KG1 (cell line): Measurements from ENCODE around the gene LIG4.

Experiments
- DNase-seq: peaks from one replicate; lab custom pipeline; 2025; lab: John Stamatoyannopoulos, UW

The LIG4 gene

DNA sequence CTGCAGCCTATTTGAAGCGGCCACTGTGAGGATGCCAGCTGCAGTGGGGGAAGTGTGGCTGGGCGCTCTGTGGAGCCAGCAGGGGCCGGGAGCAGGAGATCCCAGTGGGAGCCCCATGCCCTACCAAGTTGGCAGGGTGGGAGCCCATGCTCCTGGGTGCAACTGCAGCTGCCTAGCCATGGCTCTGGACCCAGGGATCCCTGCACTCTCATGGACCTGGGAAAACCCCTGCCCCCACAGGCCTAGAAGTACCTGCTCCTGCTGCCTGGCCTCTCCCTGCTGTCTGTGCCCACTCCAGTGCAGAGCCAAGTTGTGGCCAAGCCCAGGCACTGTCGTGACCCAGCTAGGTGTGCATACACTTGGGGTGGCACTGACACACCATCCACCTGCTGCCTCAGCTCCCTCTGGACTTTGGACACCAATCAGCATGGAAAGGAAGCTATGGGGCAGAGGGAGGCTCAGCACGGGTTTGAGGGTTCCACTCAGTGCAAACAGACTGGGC lies 20.9 kb downstream of the LIG4 start:
- no peak for DNase-seq

GRCh38 chr13:108193806-108194205 lies 21.5 kb downstream of the LIG4 start:
- DNase-seq, result no peak

DNA sequence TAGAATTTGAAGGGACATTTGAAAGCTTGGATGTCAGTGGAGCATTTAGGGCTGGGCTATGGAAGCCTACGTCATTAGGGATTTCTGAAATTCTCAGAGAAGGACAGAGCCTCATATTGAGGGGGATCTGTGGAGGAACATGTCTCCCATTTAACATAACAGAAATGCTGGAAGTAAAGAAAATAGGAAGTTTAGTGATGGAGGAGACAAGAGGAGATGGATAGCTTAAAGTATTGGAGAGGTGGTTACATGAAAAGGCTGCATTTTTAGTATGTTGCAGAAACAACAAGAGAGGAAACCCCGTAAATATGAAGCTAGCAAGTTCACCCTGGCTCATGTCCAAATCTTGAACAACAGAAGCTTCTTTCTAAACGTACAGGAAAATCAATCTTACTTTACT lies 24.4 kb downstream of the LIG4 start:
- DNase-seq, result no peak

DNA sequence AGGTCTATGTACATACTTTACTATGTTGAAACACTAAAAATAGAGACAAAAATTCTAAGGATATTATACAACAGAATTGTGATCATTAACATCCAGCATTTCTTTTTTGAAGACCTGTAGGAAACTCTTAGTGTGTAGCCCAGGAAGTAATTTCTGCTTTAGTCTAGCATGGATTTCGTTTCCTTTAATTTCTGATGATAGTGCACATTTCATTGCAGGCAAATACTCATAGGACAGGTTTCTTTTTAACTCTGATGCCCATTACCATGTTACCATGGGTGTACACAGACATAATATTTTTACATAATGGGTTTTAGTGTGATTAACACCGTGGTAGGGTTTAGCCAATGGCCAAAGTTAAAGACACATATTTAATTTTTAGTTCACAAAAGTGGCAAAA lies 27.1 kb downstream of the LIG4 start:
- DNase-seq, result no peak

GRCh38 chr13:108185223-108185622 lies 30.1 kb downstream of the LIG4 start:
- no peak for DNase-seq

DNA sequence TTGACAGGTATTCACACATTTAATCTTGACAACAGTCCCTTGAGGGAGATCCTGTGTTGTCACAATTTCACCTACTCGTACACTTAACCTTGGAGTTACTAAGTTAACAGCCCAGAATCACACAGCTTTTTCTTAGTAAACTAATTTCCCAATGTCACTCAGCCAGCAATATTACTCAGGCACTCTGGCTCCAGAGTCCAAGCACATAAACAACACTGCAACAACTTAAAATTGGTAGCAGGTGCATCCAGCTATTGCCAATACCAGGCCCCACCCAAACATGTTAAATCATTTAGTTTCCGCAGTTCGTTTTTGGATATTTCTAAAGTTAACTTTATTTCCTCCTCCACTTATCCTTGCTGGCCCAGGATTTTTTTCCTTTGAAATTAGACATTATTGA lies 32.7 kb downstream of the LIG4 start:
- no peak for DNase-seq

DNA sequence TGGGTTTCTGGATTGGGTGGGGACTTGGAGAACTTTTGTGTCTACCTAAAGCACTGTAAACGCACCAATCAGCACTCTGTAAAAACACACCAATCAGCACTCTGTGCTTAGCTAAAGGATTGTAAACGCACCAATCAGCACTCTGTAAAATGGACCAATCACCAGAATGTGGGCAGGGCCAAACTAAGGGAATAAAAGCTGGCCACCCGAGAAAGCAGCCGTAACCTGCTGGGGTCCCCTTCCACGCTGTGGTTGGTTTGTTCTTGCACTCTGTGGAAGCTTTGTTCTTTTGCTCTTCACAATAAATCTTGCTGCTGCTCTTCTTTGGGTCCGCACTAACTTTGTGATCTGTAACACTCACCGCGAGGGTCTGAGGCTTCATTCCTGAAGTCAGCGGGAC lies 37.3 kb downstream of the LIG4 start:
- DNase-seq, result no peak

- DNase-seq, result no peak
Observed at GRCh38 chr13:108176685-108177274, 38.6 kb downstream of the LIG4 start.

- DNase-seq, result no peak
Observed at GRCh38 chr13:108168929-108169328, 46.4 kb downstream of the LIG4 start.

DNA sequence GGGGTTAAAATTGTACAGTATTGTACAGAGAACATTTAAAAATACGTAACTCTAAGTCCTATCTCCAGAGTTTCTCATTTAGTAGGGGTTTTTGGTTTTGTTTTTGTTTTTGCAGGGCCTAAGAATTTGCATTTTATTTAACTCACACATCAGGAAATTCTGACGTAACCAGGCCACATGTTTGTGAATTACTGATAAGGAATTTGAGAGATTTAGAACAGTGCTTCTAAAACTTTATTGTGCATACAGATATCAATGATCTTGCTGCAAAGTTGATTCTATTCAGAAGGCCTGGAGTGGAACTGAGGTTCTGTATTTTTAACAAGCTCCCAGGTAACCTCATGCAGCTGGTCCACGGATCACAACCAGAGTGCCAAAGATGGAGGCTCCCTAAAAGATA lies 49.3 kb downstream of the LIG4 start:
- DNase-seq, result no peak

DNA sequence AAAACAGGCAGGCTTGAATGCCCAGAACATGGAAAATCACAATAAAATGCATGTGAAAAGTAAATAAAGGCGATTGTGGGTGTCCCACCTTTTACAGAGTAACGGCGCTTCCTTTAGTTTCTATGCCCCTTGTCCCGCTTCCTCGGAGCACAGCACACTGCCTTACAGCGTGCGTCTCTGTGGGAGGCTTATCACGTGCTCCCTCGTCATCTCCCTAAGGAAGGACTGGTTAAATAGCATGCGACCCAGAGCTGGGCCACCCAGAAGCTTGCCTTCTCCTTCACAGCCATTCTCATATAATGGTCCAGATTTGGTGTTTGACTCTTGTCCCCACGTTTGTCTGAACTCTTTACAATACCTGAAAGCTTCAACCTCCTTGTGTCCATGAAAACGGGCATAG lies 56.6 kb downstream of the LIG4 start:
- no peak for DNase-seq
